Hematopoietic multipotent progenitor cell (in vitro differentiated cells): ENCODE measurements around the gene OR10Z1. TPM values are rescaled to one million over a fixed set of nuclear protein-coding genes. Genes with fewer than 3 reads are reported as not detected.

Experiments used
- total RNA-seq: library from RNA; depleted of rRNA; stranded (reverse); fragments of >200 nt; gene quantifications from one replicate; pipeline ENCODE4 v1.2.3, GENCODE V29; 2012

The OR10Z1 gene
- total RNA-seq, 1 donor, result under 0.01 TPM

Other genes starting within 250 kb of the OR10Z1 start
- gene OR10T2, start 205.8 kb upstream of the OR10Z1 start, total RNA-seq, result under 0.01 TPM
- not detected for gene OR10K2, start 179.0 kb upstream of the OR10Z1 start, total RNA-seq
- not detected for gene OR10K1, start 143.4 kb upstream of the OR10Z1 start, total RNA-seq
- not detected for gene OR10R2, start 133.0 kb upstream of the OR10Z1 start, total RNA-seq
- gene OR6Y1, start 50.9 kb upstream of the OR10Z1 start, total RNA-seq, result under 0.01 TPM
- not detected for gene OR6P1, start 34.7 kb upstream of the OR10Z1 start, total RNA-seq
- not detected for gene OR10X1, start 25.4 kb upstream of the OR10Z1 start, total RNA-seq
- 10.2 TPM for gene SPTA1, start 81.4 kb downstream of the OR10Z1 start, total RNA-seq
- gene OR6K2, start 95.4 kb downstream of the OR10Z1 start, total RNA-seq, result not detected
- not detected for gene OR6K3, start 115.5 kb downstream of the OR10Z1 start, total RNA-seq
- not detected for gene OR6K6, start 149.5 kb downstream of the OR10Z1 start, total RNA-seq
- gene OR6N1, start 166.9 kb downstream of the OR10Z1 start, total RNA-seq, result not detected
- not detected for gene OR6N2, start 175.9 kb downstream of the OR10Z1 start, total RNA-seq
- gene MNDA, start 226.1 kb downstream of the OR10Z1 start, total RNA-seq, result 1.1 TPM